Neural cell (in vitro differentiated cells): ENCODE data around the gene CMC1. TPM values are rescaled to one million over a fixed set of nuclear protein-coding genes. Genes with fewer than 3 reads are reported as not detected.

Source experiments
- H2AFZ ChIP-seq: fragments of 200-600, 300-800 bp; sonication (generic), shearing (Covaris generic); 2 replicates; pipeline ENCODE4 v1.6.0; 2014; ENCODE audit warnings: low read depth, mild to moderate bottlenecking, antibody characterized with exemption, low read length, moderate library complexity
- H3F3A ChIP-seq: fragments of 200-600 bp; shearing (Covaris generic); 2 replicates; pipeline ENCODE4 v1.6.1; 2016; ENCODE audit warnings: mild to moderate bottlenecking, moderate library complexity, mixed read lengths, antibody characterized with exemption, low read length; ENCODE audit not compliant: insufficient read depth, poor library complexity, severe bottlenecking
- H3K27ac ChIP-seq: fragments of 200-600, 300-800 bp; sonication (generic), shearing (Covaris generic); 2 replicates; pipeline ENCODE4 v1.5.1; 2014; ENCODE audit warnings: mild to moderate bottlenecking, low read length, moderate library complexity
- H3K27me3 ChIP-seq: fragments of 300-800, 200-600 bp; sonication (generic), shearing (Covaris generic); 2 replicates; pipeline ENCODE4 v1.6.0; 2014; ENCODE audit warnings: mild to moderate bottlenecking, low read depth, low read length, moderate library complexity; ENCODE audit not compliant: insufficient read depth
- H3K36me3 ChIP-seq: fragments of 300-800, 200-600 bp; sonication (generic), shearing (Covaris generic); 2 replicates; pipeline ENCODE4 v1.5.1; 2014; ENCODE audit warnings: mild to moderate bottlenecking, antibody characterized with exemption, low read length, moderate library complexity; ENCODE audit not compliant: insufficient read depth
- H3K4me2 ChIP-seq: fragments of 300-800, 200-600 bp; sonication (generic), shearing (Covaris generic); 2 replicates; pipeline ENCODE4 v1.6.0; 2014; ENCODE audit warnings: mild to moderate bottlenecking, low read length
- H3K4me3 ChIP-seq: fragments of 300-800, 200-600 bp; sonication (generic), shearing (Covaris generic); 2 replicates; pipeline ENCODE4 v1.5.1; 2014; ENCODE audit warnings: mild to moderate bottlenecking, low read length, moderate library complexity
- H3K79me2 ChIP-seq: fragments of 200-600 bp; shearing (Covaris generic); replicated peaks from 2 replicates; pipeline ENCODE4 v1.6.0; 2014; ENCODE audit warnings: mild to moderate bottlenecking, low read length, moderate library complexity; ENCODE audit not compliant: insufficient read depth
- H3K9ac ChIP-seq: fragments of 300-800, 200-600 bp; sonication (generic), shearing (Covaris generic); 2 replicates; pipeline ENCODE4 v1.6.1; 2016; ENCODE audit warnings: mild to moderate bottlenecking, low read length, mixed read lengths
- H3K9me2 ChIP-seq: fragments of 200-600 bp; shearing (Covaris generic); 2 replicates; pipeline ENCODE4 v1.6.1; 2016; ENCODE audit warnings: mild to moderate bottlenecking, low read length, mixed read lengths; ENCODE audit not compliant: insufficient read depth
- H3K9me3 ChIP-seq: fragments of 200-600, 300-800 bp; sonication (generic), shearing (Covaris generic); 2 replicates; pipeline ENCODE4 v1.6.1; 2016; ENCODE audit warnings: mild to moderate bottlenecking, mixed run types, low read length, moderate library complexity, mixed read lengths
- H4K20me1 ChIP-seq: fragments of 200-600 bp; shearing (Covaris generic); 2 replicates; pipeline ENCODE4 v1.6.1; 2016; ENCODE audit warnings: mild to moderate bottlenecking, mixed run types; ENCODE audit not compliant: insufficient read depth
- EP300 ChIP-seq: fragments of 450-650 bp; conservative IDR thresholded peaks from 2 replicates; pipeline ENCODE4 v1.6.1; 2014; ENCODE audit warnings: antibody characterized with exemption, mild to moderate bottlenecking, moderate library complexity; ENCODE audit not compliant: poor library complexity, severe bottlenecking
- EZH2 ChIP-seq: fragments of 200-600, 300-800 bp; shearing (Covaris generic), sonication (generic); IDR thresholded peaks from 2 replicates; pipeline ENCODE4 v1.6.1; 2014; ENCODE audit warnings: antibody characterized with exemption, low read length, borderline replicate concordance, mild to moderate bottlenecking; ENCODE audit not compliant: insufficient read depth, poor library complexity, severe bottlenecking
- MXI1 ChIP-seq: fragments of 450-650 bp; conservative IDR thresholded peaks from 2 replicates; pipeline ENCODE4 v1.6.1; 2014; ENCODE audit warnings: antibody characterized with exemption, mild to moderate bottlenecking; ENCODE audit not compliant: poor library complexity, severe bottlenecking
- POLR2AphosphoS5 ChIP-seq: IDR thresholded peaks from 2 replicates; pipeline ENCODE4 v1.6.1; 2012
- RAD21 ChIP-seq: fragments of 450-650 bp; conservative IDR thresholded peaks from 2 replicates; pipeline ENCODE4 v1.6.1; 2014; ENCODE audit warnings: antibody characterized with exemption, mild to moderate bottlenecking, moderate library complexity
- SMC3 ChIP-seq: fragments of 450-650 bp; conservative IDR thresholded peaks from 2 replicates; pipeline ENCODE4 v1.6.1; 2014; ENCODE audit warnings: antibody characterized with exemption, mild to moderate bottlenecking, moderate library complexity; ENCODE audit not compliant: poor library complexity
- TAF1 ChIP-seq: IDR thresholded peaks from 2 replicates; pipeline ENCODE4 v1.6.1; 2012; ENCODE audit warnings: low read depth
- polyA plus RNA-seq: library from polyadenylated mRNA; depleted of rRNA; stranded (reverse); fragments of >200 nt; gene quantifications from 2 replicates; pipeline ENCODE4 v1.2.3, GENCODE V29; 2014
- TF ChIP-seq, protein P1 (sequence below): fragments of 450-650 bp; IDR thresholded peaks from 2 replicates; pipeline ENCODE4 v1.5.1; 2014; ENCODE audit warnings: antibody characterized with exemption, mild to moderate bottlenecking, moderate library complexity; ENCODE audit not compliant: poor library complexity, severe bottlenecking
- TF ChIP-seq, protein P2 (sequence below): IDR thresholded peaks from 2 replicates; pipeline ENCODE4 v1.6.1; 2012; ENCODE audit warnings: borderline replicate concordance

Gene CMC1
- polyA plus RNA-seq, 1 donor from 2014 or later: 8.7 TPM

DNA sequence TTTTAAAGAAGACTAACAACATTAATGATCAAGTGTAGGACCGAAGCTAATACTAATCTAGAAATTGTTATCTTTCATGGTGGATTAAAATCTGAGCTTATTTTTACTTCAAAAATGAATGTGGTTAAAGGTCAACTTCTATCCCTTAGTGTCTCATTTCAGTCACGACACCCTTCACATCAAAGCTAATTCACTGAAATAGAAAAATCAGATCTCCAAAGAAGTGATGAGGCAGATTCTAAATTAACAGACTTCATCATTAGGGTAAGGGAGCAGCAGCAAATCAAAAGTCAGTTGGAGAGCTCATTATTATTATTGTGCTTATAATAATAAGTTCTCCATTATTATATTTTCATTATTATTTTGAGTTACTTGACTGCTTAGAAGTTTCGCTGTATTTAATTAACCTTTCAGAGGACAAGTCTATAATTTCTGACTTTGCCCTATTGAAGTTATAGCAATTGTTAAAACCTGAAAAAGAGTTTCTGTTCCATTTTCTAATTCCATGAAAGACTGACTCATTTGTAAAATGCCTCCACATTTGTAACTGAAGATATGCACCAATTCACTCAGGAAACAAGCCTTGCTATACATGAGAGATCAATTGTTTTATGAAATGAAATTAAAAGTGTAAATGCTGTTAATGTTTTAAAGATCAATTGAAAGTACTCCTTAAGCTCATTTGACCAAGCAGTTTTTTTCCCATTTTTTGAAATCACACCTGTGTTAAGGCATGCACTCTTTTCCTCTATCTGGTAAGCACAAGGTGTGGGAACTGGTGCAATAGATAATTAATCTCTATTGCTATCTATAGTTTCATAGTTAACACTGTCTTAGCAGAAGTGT, 23.1 kb upstream of the CMC1 start:
- Histone ChIP-seq H3K27me3 (no peaks in the 10 kb centered on the region), H3K4me2 (no peak overlapping the region), H3K79me2 (no peaks in the 10 kb centered on the region), H4K20me1 (no peaks in the 10 kb centered on the region), H3K4me3 (no peak overlapping the region), H3K9me3 (peaks cover 7% of the 10 kb centered on the region), H3K9ac (no peak overlapping the region), H2AFZ (no peak overlapping the region), H3K36me3 (no peaks in the 10 kb centered on the region), H3F3A (no peaks in the 10 kb centered on the region), H3K27ac (no peak overlapping the region), H3K9me2 (no peaks in the 10 kb centered on the region)
- TF ChIP-seq RAD21 (no peak), EP300 (no peak), SMC3 (no peak), EZH2 (no peak), POLR2AphosphoS5 (no peak), TAF1 (no peak), MXI1 (no peak)
- TF ChIP-seq, protein P1, sequence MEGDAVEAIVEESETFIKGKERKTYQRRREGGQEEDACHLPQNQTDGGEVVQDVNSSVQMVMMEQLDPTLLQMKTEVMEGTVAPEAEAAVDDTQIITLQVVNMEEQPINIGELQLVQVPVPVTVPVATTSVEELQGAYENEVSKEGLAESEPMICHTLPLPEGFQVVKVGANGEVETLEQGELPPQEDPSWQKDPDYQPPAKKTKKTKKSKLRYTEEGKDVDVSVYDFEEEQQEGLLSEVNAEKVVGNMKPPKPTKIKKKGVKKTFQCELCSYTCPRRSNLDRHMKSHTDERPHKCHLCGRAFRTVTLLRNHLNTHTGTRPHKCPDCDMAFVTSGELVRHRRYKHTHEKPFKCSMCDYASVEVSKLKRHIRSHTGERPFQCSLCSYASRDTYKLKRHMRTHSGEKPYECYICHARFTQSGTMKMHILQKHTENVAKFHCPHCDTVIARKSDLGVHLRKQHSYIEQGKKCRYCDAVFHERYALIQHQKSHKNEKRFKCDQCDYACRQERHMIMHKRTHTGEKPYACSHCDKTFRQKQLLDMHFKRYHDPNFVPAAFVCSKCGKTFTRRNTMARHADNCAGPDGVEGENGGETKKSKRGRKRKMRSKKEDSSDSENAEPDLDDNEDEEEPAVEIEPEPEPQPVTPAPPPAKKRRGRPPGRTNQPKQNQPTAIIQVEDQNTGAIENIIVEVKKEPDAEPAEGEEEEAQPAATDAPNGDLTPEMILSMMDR: no peak
- TF ChIP-seq, protein P2, sequence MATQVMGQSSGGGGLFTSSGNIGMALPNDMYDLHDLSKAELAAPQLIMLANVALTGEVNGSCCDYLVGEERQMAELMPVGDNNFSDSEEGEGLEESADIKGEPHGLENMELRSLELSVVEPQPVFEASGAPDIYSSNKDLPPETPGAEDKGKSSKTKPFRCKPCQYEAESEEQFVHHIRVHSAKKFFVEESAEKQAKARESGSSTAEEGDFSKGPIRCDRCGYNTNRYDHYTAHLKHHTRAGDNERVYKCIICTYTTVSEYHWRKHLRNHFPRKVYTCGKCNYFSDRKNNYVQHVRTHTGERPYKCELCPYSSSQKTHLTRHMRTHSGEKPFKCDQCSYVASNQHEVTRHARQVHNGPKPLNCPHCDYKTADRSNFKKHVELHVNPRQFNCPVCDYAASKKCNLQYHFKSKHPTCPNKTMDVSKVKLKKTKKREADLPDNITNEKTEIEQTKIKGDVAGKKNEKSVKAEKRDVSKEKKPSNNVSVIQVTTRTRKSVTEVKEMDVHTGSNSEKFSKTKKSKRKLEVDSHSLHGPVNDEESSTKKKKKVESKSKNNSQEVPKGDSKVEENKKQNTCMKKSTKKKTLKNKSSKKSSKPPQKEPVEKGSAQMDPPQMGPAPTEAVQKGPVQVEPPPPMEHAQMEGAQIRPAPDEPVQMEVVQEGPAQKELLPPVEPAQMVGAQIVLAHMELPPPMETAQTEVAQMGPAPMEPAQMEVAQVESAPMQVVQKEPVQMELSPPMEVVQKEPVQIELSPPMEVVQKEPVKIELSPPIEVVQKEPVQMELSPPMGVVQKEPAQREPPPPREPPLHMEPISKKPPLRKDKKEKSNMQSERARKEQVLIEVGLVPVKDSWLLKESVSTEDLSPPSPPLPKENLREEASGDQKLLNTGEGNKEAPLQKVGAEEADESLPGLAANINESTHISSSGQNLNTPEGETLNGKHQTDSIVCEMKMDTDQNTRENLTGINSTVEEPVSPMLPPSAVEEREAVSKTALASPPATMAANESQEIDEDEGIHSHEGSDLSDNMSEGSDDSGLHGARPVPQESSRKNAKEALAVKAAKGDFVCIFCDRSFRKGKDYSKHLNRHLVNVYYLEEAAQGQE: no peak

DNA sequence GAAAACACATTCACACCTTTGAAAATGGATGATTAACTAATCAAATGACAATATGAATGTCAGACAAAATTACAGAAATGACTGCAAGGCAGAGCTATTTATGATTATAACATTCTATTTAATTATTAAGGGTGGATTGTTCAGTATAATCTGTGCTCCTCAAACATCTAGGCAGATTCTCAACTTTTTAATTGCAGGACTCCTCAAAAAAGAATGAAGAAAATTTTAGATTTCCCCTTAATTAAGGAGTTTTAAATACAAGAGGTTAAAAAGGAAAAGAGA, 22.6 kb upstream of the CMC1 start:
- no peak overlapping the region for H2AFZ ChIP-seq
- H3K27me3 ChIP-seq: no peaks in the 10 kb centered on the region
- H3K27ac ChIP-seq: no peak overlapping the region
- H3K4me3 ChIP-seq: no peak overlapping the region
- H3F3A ChIP-seq: no peaks in the 10 kb centered on the region
- peaks cover 7% of the 10 kb centered on the region for H3K9me3 ChIP-seq
- H3K79me2 ChIP-seq: no peaks in the 10 kb centered on the region
- no peaks in the 10 kb centered on the region for H3K36me3 ChIP-seq
- H3K9me2 ChIP-seq: no peaks in the 10 kb centered on the region
- TF ChIP-seq RAD21 (no peak), SMC3 (no peak), EP300 (no peak), POLR2AphosphoS5 (no peak), TAF1 (no peak), EZH2 (no peak), MXI1 (no peak)
- TF ChIP-seq, protein P1: no peak
- TF ChIP-seq, protein P2: no peak
- no peak overlapping the region for H3K4me2 ChIP-seq
- H4K20me1 ChIP-seq: no peaks in the 10 kb centered on the region
- no peak overlapping the region for H3K9ac ChIP-seq
